Activated naive CD8-positive, alpha-beta T cell treated with anti-CD3 and anti-CD28 coated beads, Interleukin-2, amount 50 U/mL, for 24 hours (primary cell): ENCODE results near the gene KDSR.

Experiments
- ATAC-seq: fragments of 150-1000 bp; cut with Tn5 transposase; one replicate; pipeline ENCODE4 v1.10.0; 2021
- DNase-seq: peaks from one replicate; pipeline ENCODE4 v3.0.0; 2021
- H3K27ac Mint-ChIP-seq: one replicate; pipeline ENCODE4 v1.8.0; 2021; ENCODE audit warnings: mild to moderate bottlenecking, mixed read lengths
- H3K27me3 Mint-ChIP-seq: one replicate; pipeline ENCODE4 v1.8.0; 2021; ENCODE audit warnings: mixed read lengths
- H3K36me3 Mint-ChIP-seq: one replicate; pipeline ENCODE4 v1.8.0; 2021; ENCODE audit warnings: low read depth, mixed read lengths
- H3K4me1 Mint-ChIP-seq: one replicate; pipeline ENCODE4 v1.8.0; 2021; ENCODE audit warnings: mixed read lengths
- H3K4me3 Mint-ChIP-seq: one replicate; pipeline ENCODE4 v1.8.0; 2021; ENCODE audit warnings: mild to moderate bottlenecking, moderate library complexity, mixed read lengths
- H3K9me3 Mint-ChIP-seq: one replicate; pipeline ENCODE4 v1.8.0; 2021; ENCODE audit warnings: mixed read lengths

KDSR gene

DNA sequence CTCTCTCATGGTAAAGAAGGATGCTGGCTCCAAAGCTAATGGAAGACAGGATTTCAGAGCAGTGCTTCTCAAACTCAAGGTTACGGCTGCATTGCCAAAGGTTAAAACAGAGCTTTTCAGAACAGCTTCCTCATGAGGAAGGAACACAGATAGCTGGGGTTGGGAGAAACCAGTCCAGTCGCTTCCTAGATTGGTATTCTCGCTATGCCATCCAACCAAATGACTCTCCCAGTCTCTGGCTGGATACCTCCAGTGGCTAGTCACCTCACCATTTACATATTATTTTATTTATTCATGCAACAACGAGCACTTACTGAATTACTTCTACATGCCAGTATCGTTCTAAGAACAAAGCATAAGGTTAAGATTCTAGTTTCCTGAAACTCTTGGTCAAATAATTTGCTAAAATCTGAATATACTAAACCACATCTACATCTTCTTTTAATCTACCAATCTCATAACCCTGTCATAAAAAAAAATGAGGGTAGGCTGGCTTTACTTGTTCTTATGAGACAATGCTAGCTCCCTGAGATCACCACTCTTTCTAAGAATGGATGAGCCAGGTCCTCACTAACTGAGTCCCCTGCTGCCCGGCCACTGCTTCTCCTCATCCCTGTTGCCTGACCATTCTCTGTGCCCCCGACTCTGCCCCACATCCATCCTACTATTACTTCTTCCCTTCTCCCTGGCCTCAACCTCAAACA is 20.4 kb downstream of the KDSR start:
- H3K36me3 Mint-ChIP-seq, result peaks cover 48% of the 10 kb centered on the region

GRCh38 chr18:63346031-63346430 is 21.0 kb downstream of the KDSR start:
- Mint-ChIP-seq H3K27ac (no peak overlapping the region), H3K4me3 (no peak overlapping the region), H3K27me3 (no peaks in the 10 kb centered on the region), H3K36me3 (peaks cover 48% of the 10 kb centered on the region), H3K4me1 (no peaks in the 10 kb centered on the region), H3K9me3 (no peaks in the 10 kb centered on the region)
- ATAC-seq (no peak), DNase-seq (no peak)

More for the DNA sequence above, 20.4 kb downstream of the KDSR start:
- ATAC-seq (no peak), DNase-seq (no peak)
- Mint-ChIP-seq H3K9me3 (no peaks in the 10 kb centered on the region), H3K4me1 (no peaks in the 10 kb centered on the region), H3K4me3 (no peak overlapping the region), H3K27ac (no peak overlapping the region), H3K27me3 (no peaks in the 10 kb centered on the region)

GRCh38 chr18:63344918-63345317 is 22.1 kb downstream of the KDSR start:
- no peak for ATAC-seq
- Mint-ChIP-seq H3K4me3 (no peak overlapping the region), H3K27me3 (no peaks in the 10 kb centered on the region), H3K36me3 (peaks cover 50% of the 10 kb centered on the region), H3K27ac (peak overlapping the region; percentile 9), H3K9me3 (no peaks in the 10 kb centered on the region), H3K4me1 (no peaks in the 10 kb centered on the region)
- no peak for DNase-seq

GRCh38 chr18:63344263-63344662 is 22.7 kb downstream of the KDSR start:
- ATAC-seq (no peak), DNase-seq (no peak)
- Mint-ChIP-seq H3K27me3 (no peaks in the 10 kb centered on the region), H3K4me1 (no peaks in the 10 kb centered on the region), H3K4me3 (no peak overlapping the region), H3K36me3 (peaks cover 45% of the 10 kb centered on the region), H3K27ac (no peak overlapping the region), H3K9me3 (no peaks in the 10 kb centered on the region)

- Mint-ChIP-seq H3K9me3 (no peaks in the 10 kb centered on the region), H3K27me3 (no peaks in the 10 kb centered on the region), H3K4me3 (no peak overlapping the region), H3K27ac (no peak overlapping the region), H3K4me1 (no peaks in the 10 kb centered on the region), H3K36me3 (peaks cover 42% of the 10 kb centered on the region)
- ATAC-seq (peak; percentile 72), DNase-seq (peak; percentile 22)
Observed at GRCh38 chr18:63342206-63342605, 24.8 kb downstream of the KDSR start.

DNA sequence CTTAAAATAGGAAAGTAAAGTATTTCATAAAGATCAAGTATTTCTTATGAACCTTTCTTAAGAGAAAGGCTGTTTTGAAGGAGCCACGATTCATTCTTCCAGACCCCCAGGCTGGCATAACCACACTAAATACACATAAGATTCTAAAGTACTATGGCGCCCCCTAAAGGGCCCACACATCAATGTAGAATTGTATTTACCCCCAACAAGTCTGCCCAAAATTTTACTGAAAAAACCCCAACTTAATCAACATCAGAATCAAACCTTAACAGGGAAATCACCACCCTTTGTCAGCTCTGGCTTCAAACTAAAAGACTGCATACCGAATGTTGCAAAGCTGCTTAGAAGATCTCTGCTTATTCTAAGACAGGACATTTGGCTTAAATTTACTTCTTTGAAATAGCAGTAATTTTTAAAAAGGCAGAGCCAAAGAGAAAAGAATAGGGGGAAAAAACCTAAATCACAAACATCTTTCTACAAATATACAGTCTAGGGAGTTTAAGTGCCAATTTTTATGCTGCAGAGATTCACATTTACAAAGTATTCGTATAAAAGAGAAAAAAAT is 27.0 kb downstream of the KDSR start:
- Mint-ChIP-seq H3K4me1 (peaks cover 8% of the 10 kb centered on the region), H3K27ac (no peak overlapping the region), H3K36me3 (peaks cover 38% of the 10 kb centered on the region), H3K4me3 (no peak overlapping the region), H3K27me3 (no peaks in the 10 kb centered on the region), H3K9me3 (no peaks in the 10 kb centered on the region)
- DNase-seq (peak; percentile 40), ATAC-seq (no peak)

DNA sequence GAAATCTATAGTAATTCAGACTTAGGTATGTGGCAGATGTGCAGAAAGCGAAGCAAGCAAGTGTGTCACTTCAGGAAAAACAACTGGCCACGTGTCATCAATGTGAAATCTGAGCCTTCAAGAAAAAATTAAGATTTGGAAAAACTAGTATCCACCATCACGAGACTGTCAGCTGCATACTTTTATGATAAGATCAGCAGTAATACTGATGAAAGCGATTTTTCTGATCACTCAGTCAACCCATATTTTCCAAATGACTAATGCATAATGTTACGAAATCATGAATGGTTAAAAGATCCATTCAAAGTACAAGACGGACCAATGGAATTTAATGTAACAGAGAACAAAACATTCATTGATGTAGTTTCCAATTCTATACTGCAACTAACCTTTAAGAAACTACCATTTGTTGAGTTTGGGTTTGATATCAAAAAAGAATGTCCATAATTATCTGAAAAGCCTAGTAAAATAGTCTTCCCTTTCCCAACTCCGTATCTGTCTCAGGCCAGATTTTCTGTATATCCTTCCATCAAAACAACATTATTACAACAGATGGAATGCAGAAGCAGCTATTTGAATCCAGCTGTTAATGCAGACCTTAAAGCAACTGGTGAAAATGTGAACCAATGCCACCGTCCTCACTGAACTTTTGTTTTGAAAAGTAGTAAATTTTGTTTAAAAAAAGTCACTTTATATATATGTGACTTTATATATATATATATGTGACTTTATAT is 30.5 kb downstream of the KDSR start:
- Mint-ChIP-seq H3K36me3 (peaks cover 47% of the 10 kb centered on the region), H3K4me3 (no peak overlapping the region), H3K9me3 (no peaks in the 10 kb centered on the region), H3K27me3 (no peaks in the 10 kb centered on the region), H3K4me1 (peaks cover 8% of the 10 kb centered on the region), H3K27ac (peak overlapping the region; percentile 56)
- ATAC-seq, result peak; percentile 33
- no peak for DNase-seq

DNA sequence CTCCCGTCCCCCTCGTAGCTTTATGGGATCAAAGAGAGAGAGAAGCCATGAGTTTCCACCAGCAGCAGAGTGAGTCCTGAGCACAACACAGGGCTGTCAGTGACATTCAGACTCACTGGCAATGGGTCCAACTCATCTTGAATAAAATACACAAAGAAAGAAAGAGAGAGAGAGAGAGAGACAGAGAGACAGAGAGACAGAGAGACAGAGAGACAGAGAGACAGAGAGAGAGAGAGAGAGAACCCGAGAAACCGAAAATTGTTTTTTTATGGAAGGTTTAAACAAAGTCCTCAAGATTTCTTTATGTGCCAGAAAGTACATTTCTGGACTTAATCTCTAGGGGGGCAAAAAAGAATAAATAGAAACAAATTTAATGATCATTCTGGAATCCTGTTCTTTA is 35.9 kb downstream of the KDSR start:
- Mint-ChIP-seq H3K36me3 (peaks cover 37% of the 10 kb centered on the region), H3K9me3 (no peaks in the 10 kb centered on the region), H3K4me3 (no peak overlapping the region), H3K27me3 (no peaks in the 10 kb centered on the region), H3K4me1 (peaks cover under 1% of the 10 kb centered on the region), H3K27ac (no peak overlapping the region)
- no peak for DNase-seq
- ATAC-seq, result no peak

DNA sequence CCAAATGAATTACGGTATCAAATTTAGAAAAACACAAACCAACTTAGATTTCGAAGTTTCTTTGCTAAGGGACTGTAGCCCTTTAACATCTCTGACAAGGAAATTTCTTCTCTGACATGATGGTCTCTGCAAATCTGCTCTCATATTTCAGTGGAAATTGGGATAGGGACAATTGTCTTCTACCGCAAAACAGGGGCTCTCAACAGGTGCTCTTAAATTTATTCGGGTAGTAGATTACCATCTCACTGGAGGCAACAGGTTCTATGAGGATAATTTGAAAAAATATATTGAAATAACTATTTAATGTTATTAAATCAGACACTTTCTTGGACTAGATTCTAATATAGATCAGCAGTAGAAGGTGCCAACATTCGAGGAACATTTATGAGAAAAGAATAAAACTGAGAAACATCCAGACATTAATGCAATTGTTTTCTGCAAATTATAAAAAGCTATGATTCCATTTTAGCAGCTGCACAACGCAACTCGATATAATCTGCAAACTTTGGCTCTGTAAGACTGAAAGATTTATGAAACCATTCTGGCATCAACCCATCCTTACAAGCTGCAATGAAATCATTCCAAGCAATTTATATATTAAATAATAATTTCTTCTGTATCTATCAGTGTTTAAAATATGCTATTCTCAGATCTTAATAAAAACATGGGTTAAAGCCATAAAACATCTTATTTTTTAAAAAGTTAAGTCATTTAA is 37.4 kb downstream of the KDSR start:
- no peaks in the 10 kb centered on the region for H3K9me3 Mint-ChIP-seq
- DNase-seq (no peak), ATAC-seq (no peak)
- no peak overlapping the region for H3K4me3 Mint-ChIP-seq
- no peaks in the 10 kb centered on the region for H3K4me1 Mint-ChIP-seq
- peaks cover 31% of the 10 kb centered on the region for H3K36me3 Mint-ChIP-seq
- no peaks in the 10 kb centered on the region for H3K27me3 Mint-ChIP-seq
- H3K27ac Mint-ChIP-seq, result no peak overlapping the region

GRCh38 chr18:63326011-63326410 is 41.0 kb downstream of the KDSR start:
- Mint-ChIP-seq H3K4me3 (no peak overlapping the region), H3K27me3 (no peaks in the 10 kb centered on the region), H3K4me1 (peaks cover 17% of the 10 kb centered on the region), H3K9me3 (no peaks in the 10 kb centered on the region), H3K36me3 (peaks cover 12% of the 10 kb centered on the region), H3K27ac (no peak overlapping the region)
- no peak for ATAC-seq
- no peak for DNase-seq

DNA sequence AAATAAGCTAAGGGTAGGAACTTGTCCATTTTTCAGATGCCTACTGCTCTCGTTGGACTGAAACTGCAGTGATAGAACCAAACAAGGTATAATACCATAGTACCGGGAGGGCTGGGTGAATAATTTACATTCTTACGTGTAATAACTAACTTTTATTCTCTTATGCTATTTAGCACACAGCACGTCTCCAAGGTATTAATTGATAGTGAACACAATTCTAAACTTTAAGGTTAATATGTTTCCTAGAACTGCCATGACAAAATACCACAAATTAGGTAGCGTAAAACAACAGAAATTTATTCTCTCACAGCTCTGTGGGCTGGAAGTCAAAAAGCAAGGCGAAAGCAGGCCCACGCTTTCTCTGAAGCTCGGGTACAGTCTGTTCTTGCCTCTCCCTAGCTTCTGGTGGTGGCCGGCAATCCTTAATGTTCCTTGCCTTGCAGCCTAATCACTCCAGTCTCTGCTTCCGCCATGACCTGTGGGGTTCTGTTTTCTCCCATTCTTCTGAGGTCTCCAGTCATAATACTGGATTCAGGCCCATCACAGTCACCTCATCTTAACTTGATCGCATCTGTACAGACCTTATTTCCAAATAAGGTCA is 41.8 kb downstream of the KDSR start:
- DNase-seq (no peak), ATAC-seq (no peak)
- Mint-ChIP-seq H3K4me3 (no peak overlapping the region), H3K9me3 (no peaks in the 10 kb centered on the region), H3K4me1 (peaks cover 19% of the 10 kb centered on the region), H3K27me3 (no peaks in the 10 kb centered on the region), H3K36me3 (peaks cover 9% of the 10 kb centered on the region), H3K27ac (no peak overlapping the region)

DNA sequence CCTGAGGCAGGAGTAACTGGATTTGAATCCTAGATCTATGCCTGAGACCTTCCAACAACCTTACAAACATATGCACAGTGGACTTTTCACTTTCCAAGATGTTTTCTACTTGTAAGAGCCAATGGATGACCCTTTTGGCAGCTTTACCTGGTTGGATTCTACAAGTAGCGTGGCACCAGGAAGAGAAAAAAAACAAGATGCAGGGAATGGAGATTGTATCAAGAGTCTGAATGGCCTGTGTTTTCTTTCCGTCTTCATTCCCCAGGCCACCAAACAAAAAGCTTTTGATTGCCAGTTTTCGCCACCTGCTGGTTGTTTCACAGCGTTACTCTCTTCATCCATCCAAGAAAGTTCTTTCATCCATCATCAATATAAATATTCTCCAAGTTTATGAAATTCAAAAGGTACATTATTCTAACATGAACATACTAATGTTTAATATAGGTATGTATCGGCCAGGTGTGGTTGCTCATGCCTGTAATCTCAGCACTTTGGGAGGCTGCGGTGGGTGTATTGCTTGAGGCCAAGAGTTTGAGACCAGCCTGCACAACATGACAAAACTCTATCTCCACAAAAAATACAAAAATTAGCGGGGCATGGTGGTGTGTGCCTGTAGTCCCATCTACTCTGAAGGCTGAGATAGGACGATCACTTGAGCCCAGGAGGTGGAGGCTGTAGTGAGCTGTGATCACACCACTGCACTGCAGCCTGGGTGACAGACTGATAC is 43.9 kb downstream of the KDSR start:
- Mint-ChIP-seq H3K27me3 (no peaks in the 10 kb centered on the region), H3K9me3 (no peaks in the 10 kb centered on the region), H3K4me1 (peaks cover 19% of the 10 kb centered on the region), H3K27ac (no peak overlapping the region), H3K36me3 (peaks cover 6% of the 10 kb centered on the region), H3K4me3 (no peak overlapping the region)
- DNase-seq (no peak), ATAC-seq (no peak)

DNA sequence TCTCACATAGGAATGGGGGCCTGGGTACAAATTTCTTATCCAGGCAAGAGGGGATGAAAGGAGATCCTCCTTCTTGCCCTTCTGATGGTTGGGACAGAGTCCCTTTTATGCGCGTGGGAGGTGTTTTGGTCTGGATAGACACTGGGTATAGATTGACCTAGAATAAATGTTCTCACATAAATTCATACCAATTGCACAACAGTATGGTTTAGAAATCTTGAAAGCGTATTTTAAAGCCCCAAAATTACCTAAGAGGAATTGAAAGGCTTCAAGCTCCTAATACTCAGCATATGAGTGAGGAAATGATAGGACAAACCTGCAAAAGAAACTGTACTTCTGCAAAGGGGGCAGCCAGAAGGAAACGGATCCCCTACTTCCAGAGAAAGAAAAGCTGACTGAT is 44.8 kb downstream of the KDSR start:
- Mint-ChIP-seq H3K4me3 (no peak overlapping the region), H3K9me3 (no peaks in the 10 kb centered on the region), H3K27me3 (no peaks in the 10 kb centered on the region), H3K4me1 (peaks cover 22% of the 10 kb centered on the region), H3K27ac (no peak overlapping the region), H3K36me3 (peaks cover 15% of the 10 kb centered on the region)
- ATAC-seq, result no peak
- no peak for DNase-seq

DNA sequence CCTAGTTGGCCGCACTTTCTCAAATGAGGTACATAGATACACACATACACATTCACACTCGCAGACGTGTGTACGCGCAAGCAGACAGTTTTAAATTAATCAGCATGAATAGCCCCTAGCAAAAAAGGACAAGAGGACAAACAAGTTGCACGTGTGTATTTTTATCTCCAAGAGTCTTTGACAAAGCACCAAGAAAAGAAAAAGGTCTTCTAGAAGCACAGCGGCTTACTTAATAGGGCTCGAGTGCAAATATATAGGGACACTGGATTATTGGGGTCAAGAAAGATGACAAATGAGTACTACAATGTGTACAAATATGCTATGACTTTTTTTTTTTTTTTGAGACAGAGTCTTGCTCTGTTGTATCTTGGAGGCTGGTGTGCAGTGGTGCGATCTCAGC is 45.7 kb downstream of the KDSR start:
- no peak for ATAC-seq

More for the DNA sequence above, 45.7 kb downstream of the KDSR start:
- H3K27ac Mint-ChIP-seq, result peak overlapping the region; percentile 81
- H3K36me3 Mint-ChIP-seq, result peaks cover 24% of the 10 kb centered on the region
- H3K4me3 Mint-ChIP-seq, result peak overlapping the region; percentile 80
- H3K27me3 Mint-ChIP-seq, result no peaks in the 10 kb centered on the region
- no peak for DNase-seq
- H3K9me3 Mint-ChIP-seq, result no peaks in the 10 kb centered on the region
- peaks cover 29% of the 10 kb centered on the region for H3K4me1 Mint-ChIP-seq
